HEK293T (cell line): ENCODE data around the gene KRTAP4-5.
"Not testable (repeated sequence)": the region's sequence is repeated elsewhere in the genome, so short reads cannot be mapped to it uniquely, and the experiment has no call there.

Source experiments
- CTCF ChIA-PET: fragments of 350-600 bp; formaldehyde crosslinking; extraction: SDS; loops from one replicate; lab custom pipeline; 2021; ENCODE audit warnings: antibody characterized with exemption, inconsistent platforms; lab: Yijun Ruan, JAX
- POLR2A ChIA-PET: fragments of 350-600 bp; formaldehyde crosslinking; extraction: SDS; loops from one replicate; lab custom pipeline; 2020; ENCODE audit warnings: antibody characterized with exemption, inconsistent platforms; lab: Yijun Ruan, JAX
- DNase-seq: peaks from one replicate; pipeline ENCODE4 v3.0.0; 2012; ENCODE audit warnings: mixed read lengths; ENCODE audit errors: extremely low spot score
- ARNT ChIP-seq: fragments of 450-650 bp; IDR thresholded peaks from 2 replicates; pipeline ENCODE4 v1.6.1; 2017; ENCODE audit warnings: mild to moderate bottlenecking
- BHLHE40 ChIP-seq: fragments of 450-650 bp; IDR thresholded peaks from 2 replicates; pipeline ENCODE4 v1.6.1; 2016; ENCODE audit warnings: mild to moderate bottlenecking, moderate library complexity, borderline replicate concordance
- CTBP1 ChIP-seq: fragments of 450-650 bp; IDR thresholded peaks from 2 replicates; pipeline ENCODE4 v1.6.1; 2016; ENCODE audit warnings: borderline replicate concordance
- ELF4 ChIP-seq: fragments of 450-650 bp; IDR thresholded peaks from 2 replicates; pipeline ENCODE4 v1.6.1; 2017; ENCODE audit warnings: antibody characterized with exemption
- FOXA1 ChIP-seq: fragments of 450-650 bp; IDR thresholded peaks from 2 replicates; pipeline ENCODE4 v1.6.1; 2016; ENCODE audit warnings: mild to moderate bottlenecking
- FOXK2 ChIP-seq: fragments of 450-650 bp; IDR thresholded peaks from 2 replicates; pipeline ENCODE4 v1.6.1; 2016; ENCODE audit warnings: mild to moderate bottlenecking
- FOXM1 ChIP-seq: fragments of 450-650 bp; IDR thresholded peaks from 2 replicates; pipeline ENCODE4 v1.6.1; 2017; ENCODE audit warnings: mild to moderate bottlenecking, borderline replicate concordance
- HDGF ChIP-seq: fragments of 450-650 bp; IDR thresholded peaks from 2 replicates; pipeline ENCODE4 v1.6.1; 2017; ENCODE audit warnings: antibody characterized with exemption, borderline replicate concordance
- L3MBTL2 ChIP-seq: fragments of 450-650 bp; conservative IDR thresholded peaks from 2 replicates; pipeline ENCODE4 v1.6.1; 2016; ENCODE audit warnings: mild to moderate bottlenecking
- LEF1 ChIP-seq: fragments of 450-650 bp; IDR thresholded peaks from 2 replicates; pipeline ENCODE4 v1.6.1; 2017; ENCODE audit warnings: mild to moderate bottlenecking, borderline replicate concordance
- NFRKB ChIP-seq: fragments of 450-650 bp; IDR thresholded peaks from 2 replicates; pipeline ENCODE4 v1.6.1; 2016; ENCODE audit warnings: mild to moderate bottlenecking, moderate library complexity
- SP1 ChIP-seq: fragments of 450-650 bp; IDR thresholded peaks from 2 replicates; pipeline ENCODE4 v1.6.1; 2017
- SUZ12 ChIP-seq: fragments of 450-650 bp; IDR thresholded peaks from 2 replicates; pipeline ENCODE4 v1.6.1; 2016; ENCODE audit warnings: mild to moderate bottlenecking
- TARDBP ChIP-seq: fragments of 450-650 bp; IDR thresholded peaks from 2 replicates; pipeline ENCODE4 v1.6.1; 2016
- ZNF384 ChIP-seq: fragments of 450-650 bp; IDR thresholded peaks from 2 replicates; pipeline ENCODE4 v1.6.1; 2016
- TF ChIP-seq, protein P1 (sequence below): fragments of 450-650 bp; IDR thresholded peaks from 2 replicates; pipeline ENCODE4 v1.6.1; 2016

Gene KRTAP4-5

GRCh38 chr17:41121742-41122141, 27.9 kb downstream of the KRTAP4-5 start:
- no peak for DNase-seq
- CTCF ChIA-PET: no interaction called here
- TF ChIP-seq ZNF384 (no peak), FOXA1 (no peak), ARNT (no peak)
- TF ChIP-seq, protein P1, sequence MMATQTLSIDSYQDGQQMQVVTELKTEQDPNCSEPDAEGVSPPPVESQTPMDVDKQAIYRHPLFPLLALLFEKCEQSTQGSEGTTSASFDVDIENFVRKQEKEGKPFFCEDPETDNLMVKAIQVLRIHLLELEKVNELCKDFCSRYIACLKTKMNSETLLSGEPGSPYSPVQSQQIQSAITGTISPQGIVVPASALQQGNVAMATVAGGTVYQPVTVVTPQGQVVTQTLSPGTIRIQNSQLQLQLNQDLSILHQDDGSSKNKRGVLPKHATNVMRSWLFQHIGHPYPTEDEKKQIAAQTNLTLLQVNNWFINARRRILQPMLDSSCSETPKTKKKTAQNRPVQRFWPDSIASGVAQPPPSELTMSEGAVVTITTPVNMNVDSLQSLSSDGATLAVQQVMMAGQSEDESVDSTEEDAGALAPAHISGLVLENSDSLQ: no peak

GRCh38 chr17:41119696-41120690, 29.6 kb downstream of the KRTAP4-5 start:
- POLR2A ChIA-PET, DNase-seq, CTCF ChIA-PET: not testable (repeated sequence)

More at GRCh38 chr17:41121742-41122141, 27.9 kb downstream of the KRTAP4-5 start:
- POLR2A ChIA-PET: no interaction called here

DNA sequence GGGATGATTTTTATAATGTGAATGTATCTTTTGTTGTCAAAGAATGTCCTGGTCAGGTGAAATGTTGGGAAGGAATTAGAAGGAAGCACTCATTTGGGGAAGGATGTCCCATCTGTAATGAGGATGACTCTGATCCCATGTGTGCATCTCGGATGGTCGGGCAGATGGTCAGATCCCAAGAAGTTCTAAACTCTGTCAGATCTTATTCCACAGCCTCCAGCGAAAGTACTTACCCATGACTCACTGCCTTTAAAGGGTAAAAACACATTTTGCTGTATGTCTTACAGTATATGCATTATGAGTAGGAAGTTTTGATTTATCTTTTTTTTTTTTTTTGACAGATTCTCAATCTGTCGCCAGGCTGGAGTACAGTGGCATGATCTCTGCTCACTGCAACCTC, 30.9 kb downstream of the KRTAP4-5 start:
- TF ChIP-seq, protein P1: no peak
- TF ChIP-seq CTBP1 (no peak), BHLHE40 (no peak), TARDBP (no peak), NFRKB (no peak), FOXK2 (no peak), L3MBTL2 (no peak), SP1 (no peak)
- POLR2A ChIA-PET: no interaction called here
- CTCF ChIA-PET: no interaction called here
- DNase-seq: no peak

DNA sequence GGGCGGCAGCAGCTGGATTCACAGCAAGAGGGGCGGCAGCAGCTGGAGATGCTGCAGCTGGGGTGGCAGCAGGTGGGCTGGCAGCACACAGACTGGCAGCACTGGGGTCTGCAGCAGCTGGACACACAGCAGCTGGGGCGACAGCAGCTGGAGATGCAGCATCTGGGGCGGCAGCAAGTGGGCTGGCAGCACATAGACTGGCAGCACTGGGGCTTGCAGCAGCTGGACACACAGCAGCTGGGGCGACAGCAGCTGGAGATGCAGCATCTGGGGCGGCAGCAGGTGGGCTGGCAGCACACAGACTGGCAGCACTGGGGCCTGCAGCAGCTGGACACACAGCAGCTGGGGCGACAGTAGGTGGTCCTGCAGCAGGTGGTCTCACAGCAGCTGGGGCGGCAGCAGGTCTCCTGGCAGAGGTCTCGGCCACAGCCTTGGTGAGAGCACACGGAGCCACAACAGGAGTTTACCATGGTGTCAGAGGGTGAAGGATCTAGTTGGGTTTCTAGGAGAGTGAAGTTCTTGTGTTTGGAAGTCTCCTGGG, 31.7 kb downstream of the KRTAP4-5 start, which contains the start of gene KRTAP4-11:
Gene KRTAP4-11 (minus strand): TSS at position 528 of the 541 bp plus-strand sequence. CDS start 58 bp downstream, at position 470.
- POLR2A ChIA-PET, DNase-seq, CTCF ChIA-PET: not testable (repeated sequence)

DNA sequence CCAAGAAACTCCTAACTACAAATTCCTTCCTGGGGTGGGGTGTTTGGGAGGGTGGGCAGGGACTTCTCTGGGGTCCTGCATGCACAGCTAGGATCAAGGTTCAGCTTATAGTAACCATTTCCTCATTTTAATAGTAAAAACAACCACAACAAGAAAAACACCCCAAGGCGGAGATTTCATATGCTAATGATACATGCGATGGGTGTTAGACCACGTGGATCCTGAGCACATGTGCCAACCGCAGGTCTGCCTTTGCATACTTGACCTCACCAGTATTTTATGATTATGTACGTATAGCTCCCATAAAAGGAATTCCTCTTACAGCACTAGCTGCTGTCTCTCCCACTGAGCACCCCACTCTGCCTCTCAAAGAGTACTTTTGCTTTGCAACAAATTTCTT, 33.3 kb downstream of the KRTAP4-5 start:
- ChIA-PET CTCF (no interaction called here), POLR2A (no interaction called here)
- no peak for TF ChIP-seq ELF4
- no peak for TF ChIP-seq ARNT
- no peak for TF ChIP-seq TARDBP
- no peak for TF ChIP-seq SUZ12
- DNase-seq: no peak

DNA sequence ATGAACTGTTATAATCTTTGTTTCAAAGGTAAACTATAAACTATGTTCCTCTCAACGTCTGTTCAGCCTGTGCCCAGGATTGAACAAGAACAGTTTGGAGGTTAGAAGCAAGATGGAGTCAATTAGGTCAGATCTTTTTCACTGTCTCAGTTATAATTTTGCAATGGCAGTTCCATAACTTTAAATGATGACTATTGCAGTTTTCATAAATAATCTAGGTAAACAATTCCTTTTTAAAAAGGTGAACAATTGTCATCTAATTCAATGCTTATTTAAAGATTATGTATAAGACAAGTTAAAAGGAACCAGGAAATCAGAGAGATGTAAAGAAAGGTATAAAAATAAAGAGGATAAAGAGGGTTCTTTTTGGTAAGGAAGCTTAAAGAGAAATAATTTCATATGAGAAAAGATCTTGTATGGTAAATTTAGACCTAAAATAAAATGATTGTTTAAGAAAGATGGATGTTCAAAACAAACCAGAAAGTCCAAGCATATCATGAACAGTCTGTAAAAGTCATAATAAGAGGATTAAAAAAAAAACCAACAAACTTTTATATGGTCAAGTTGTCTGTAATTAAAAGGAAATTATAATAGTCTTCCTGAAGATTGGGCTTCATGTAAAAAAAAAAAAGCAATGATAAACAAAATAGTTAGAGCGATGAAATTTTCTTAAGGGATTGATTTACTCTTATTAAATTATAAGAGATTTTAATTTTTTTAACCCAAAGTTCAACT, 38.3 kb downstream of the KRTAP4-5 start:
- no peak for DNase-seq
- POLR2A ChIA-PET: no interaction called here
- TF ChIP-seq NFRKB (no peak), LEF1 (no peak), FOXK2 (no peak), HDGF (no peak), L3MBTL2 (no peak), ELF4 (no peak), ARNT (no peak), FOXA1 (no peak)
- CTCF ChIA-PET: no interaction called here

GRCh38 chr17:41108728-41109386, 40.8 kb downstream of the KRTAP4-5 start:
- CTCF ChIA-PET, DNase-seq, POLR2A ChIA-PET: not testable (repeated sequence)

DNA sequence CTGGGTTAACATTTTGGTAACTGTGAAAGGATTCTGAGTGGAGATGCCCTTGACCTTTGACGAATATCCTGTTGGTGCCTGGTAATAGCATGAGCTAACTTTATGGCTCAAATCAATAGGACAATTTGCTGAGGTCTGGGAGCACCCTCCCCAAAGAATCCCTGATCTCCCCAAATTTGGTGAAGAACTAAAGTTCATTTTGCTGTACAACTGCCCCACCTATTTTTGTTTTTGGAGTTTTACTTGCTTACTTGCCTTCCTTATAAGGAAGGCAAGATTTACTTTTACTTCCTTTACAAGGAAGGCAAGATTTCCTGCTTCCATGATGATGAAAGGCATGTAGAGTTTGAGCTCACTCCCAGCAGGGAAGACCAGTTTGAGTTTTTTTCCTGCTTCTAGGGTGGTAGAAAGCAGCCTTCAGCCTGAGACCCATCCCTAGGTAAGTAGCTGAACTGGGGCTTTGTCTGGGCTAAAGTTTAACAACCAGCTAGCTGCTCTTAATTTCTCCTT, 41.6 kb downstream of the KRTAP4-5 start:
- POLR2A ChIA-PET: no interaction called here
- TF ChIP-seq LEF1 (no peak), L3MBTL2 (no peak), SUZ12 (no peak), FOXM1 (no peak), TARDBP (no peak), HDGF (no peak), ARNT (no peak), FOXA1 (no peak), FOXK2 (no peak), BHLHE40 (no peak), SP1 (no peak), ELF4 (no peak), NFRKB (no peak), ZNF384 (no peak), CTBP1 (no peak)
- TF ChIP-seq, protein P1: no peak
- no peak for DNase-seq
- CTCF ChIA-PET: no interaction called here

GRCh38 chr17:41105347-41105746, 44.3 kb downstream of the KRTAP4-5 start, which contains the start of gene KRTAP4-9:
Gene KRTAP4-9, plus strand, starts transcription at chr17:41105389. Its CDS starts 0 bp downstream, at chr17:41105389.
- POLR2A ChIA-PET, DNase-seq: not testable (repeated sequence)

GRCh38 chr17:41104386-41105038, 45.1 kb downstream of the KRTAP4-5 start:
- CTCF ChIA-PET: interaction anchor here (0.6 kb wide), 1 partner anchor 219 kb away, joined by 3 read pairs; the partner anchor contains the start of gene KRT20
- POLR2A ChIA-PET, DNase-seq: not testable (repeated sequence)

More at GRCh38 chr17:41105347-41105746, 44.3 kb downstream of the KRTAP4-5 start, which contains the start of gene KRTAP4-9:
- CTCF ChIA-PET: not testable (repeated sequence)
